Measurements from ENCODE around the gene IL13RA1. TPM values are rescaled to one million over a fixed set of nuclear protein-coding genes. Genes with fewer than 3 reads are reported as not detected.
A peak's percentile ranks its signal among the peaks of the same experiment; 100 is the strongest.

Gene IL13RA1
- total RNA-seq, 4 donors from 2014 or later: 34.8 to 61.2 (median 46.9) TPM

- Histone ChIP-seq H3K27ac (no peak overlapping the region), H3K36me3 (no peaks in the 10 kb centered on the region), H3K27me3 (no peaks in the 10 kb centered on the region), H3K4me3 (no peak overlapping the region), H3K9me3 (no peaks in the 10 kb centered on the region), H3K4me1 (peaks cover 0 to 23% (median 2%) of the 10 kb centered on the region in 4 donors)
- TF ChIP-seq CTCF (IDR thresholded peaks at IDR 0.05): no peak
- TF ChIP-seq EP300 (IDR thresholded peaks at IDR 0.05): no peak
- no peak for TF ChIP-seq POLR2A (IDR thresholded peaks at IDR 0.05)
- 62 to 87% methylated on average over 3 of the region's 3 CpGs for WGBS, 2 donors
- no peak for DNase-seq (ENCODE audit: low spot score in 2 of 2)
These were observed 4.0 kb upstream of the IL13RA1 start for GRCh38 chrX:118723376-118723775.

GRCh38 chrX:118724365-118724764 lies 3.0 kb upstream of the IL13RA1 start:
- TF ChIP-seq CTCF (IDR thresholded peaks at IDR 0.05) (no peak), POLR2A (IDR thresholded peaks at IDR 0.05) (no peak), EP300 (IDR thresholded peaks at IDR 0.05) (no peak)
- Histone ChIP-seq H3K36me3 (no peaks in the 10 kb centered on the region), H3K4me1 (peaks cover 0 to 27% (median 2%) of the 10 kb centered on the region in 4 donors), H3K27me3 (no peaks in the 10 kb centered on the region), H3K27ac (no peak overlapping the region), H3K4me3 (no peak overlapping the region), H3K9me3 (no peaks in the 10 kb centered on the region)
- WGBS, 2 donors: 79 to 83% methylated on average over 5 of the region's 5 CpGs
- DNase-seq (ENCODE audit: low spot score in 2 of 2): no peak

GRCh38 chrX:118724775-118725174 lies 2.6 kb upstream of the IL13RA1 start:
- DNase-seq (ENCODE audit: low spot score in 2 of 2): no peak
- Histone ChIP-seq H3K4me3 (no peak overlapping the region), H3K4me1 (peaks cover 0 to 27% (median 2%) of the 10 kb centered on the region in 4 donors), H3K9me3 (no peaks in the 10 kb centered on the region), H3K36me3 (no peaks in the 10 kb centered on the region), H3K27ac (peak overlapping the region in 1 of 4 donors; percentile 93), H3K27me3 (no peaks in the 10 kb centered on the region)
- TF ChIP-seq CTCF (IDR thresholded peaks at IDR 0.05) (no peak), EP300 (IDR thresholded peaks at IDR 0.05) (no peak), POLR2A (IDR thresholded peaks at IDR 0.05) (no peak)
- 44 to 57% methylated on average over 7 of the region's 7 CpGs for WGBS, 2 donors

GRCh38 chrX:118726396-118726795 lies 1.0 kb upstream of the IL13RA1 start:
- no peaks in the 10 kb centered on the region for H3K27me3 ChIP-seq
- H3K4me1 ChIP-seq: peaks cover 0 to 33% (median 2%) of the 10 kb centered on the region in 4 donors
- H3K4me3 ChIP-seq: no peak overlapping the region
- no peaks in the 10 kb centered on the region for H3K9me3 ChIP-seq
- 72 to 81% methylated on average over 3 of the region's 3 CpGs for WGBS, 2 donors
- no peak for DNase-seq (ENCODE audit: low spot score in 2 of 2)
- peak overlapping the region in 3 of 4 donors; percentile 65 to 93 (median 89) for H3K27ac ChIP-seq
- H3K36me3 ChIP-seq: no peaks in the 10 kb centered on the region
- no peak for TF ChIP-seq EP300 (IDR thresholded peaks at IDR 0.05)
- no peak for TF ChIP-seq POLR2A (IDR thresholded peaks at IDR 0.05)
- no peak for TF ChIP-seq CTCF (IDR thresholded peaks at IDR 0.05)

- Histone ChIP-seq H3K9me3 (no peaks in the 10 kb centered on the region), H3K36me3 (no peaks in the 10 kb centered on the region), H3K4me3 (peak overlapping the region; percentile 50 to 84 (median 54)), H3K27ac (peak overlapping the region; percentile 62 to 93 (median 88)), H3K27me3 (no peaks in the 10 kb centered on the region), H3K4me1 (peaks cover 0 to 33% (median 2%) of the 10 kb centered on the region in 4 donors)
- WGBS, 2 donors: 1 to 61% methylated on average over 28 to 55 of the region's 73 CpGs
- DNase-seq (ENCODE audit: low spot score in 2 of 2): no peak
- TF ChIP-seq POLR2A (IDR thresholded peaks at IDR 0.05): no peak
- peak in 1 of 2 donors; percentile 28 for TF ChIP-seq EP300 (IDR thresholded peaks at IDR 0.05)
- TF ChIP-seq CTCF (IDR thresholded peaks at IDR 0.05): no peak
These were observed 407 bp downstream of the IL13RA1 start for GRCh38 chrX:118727686-118728339.
